H1 (cell line): ENCODE results near the gene IL17RD. TPM values are rescaled to one million over a fixed set of nuclear protein-coding genes. Genes with fewer than 3 reads are reported as not detected.

ENCODE experiments used
- ASH2L ChIP-seq: fragments of 200-600, 300-600 bp; sonication (generic); IDR thresholded peaks from one replicate; pipeline ENCODE4 v1.7.1; 2017; ENCODE audit warnings: low read length
- BCL11A ChIP-seq, 2 experiments: IDR thresholded peaks; one replicate each; pipeline ENCODE4 v1.6.1; 2011; ENCODE audit warnings: low read depth in 2 of 2, low read length in 2 of 2, mild to moderate bottlenecking in 2 of 2
- CBX8 ChIP-seq: fragments of 300-800, 300-1000 bp; sonication (generic); IDR thresholded peaks from 2 replicates; pipeline ENCODE4 v1.7.1; 2016; ENCODE audit warnings: low read depth, low read length, borderline replicate concordance
- CREB1 ChIP-seq: IDR thresholded peaks from 2 replicates; pipeline ENCODE4 v1.6.1; 2012; ENCODE audit warnings: inconsistent platforms
- RAD21 ChIP-seq, 2 experiments: IDR thresholded peaks in 1 of 2; conservative IDR thresholded peaks in 1 of 2; 2 replicates each; pipeline ENCODE4 v1.6.1; 2011; ENCODE audit warnings: low read depth in 2 of 2, low read length in 2 of 2, improper control_type of control experiment in 1 of 2, inconsistent platforms in 1 of 2, mild to moderate bottlenecking in 1 of 2, moderate library complexity in 1 of 2
- RFX5 ChIP-seq: IDR thresholded peaks from 2 replicates; pipeline ENCODE4 v1.6.1; 2011; ENCODE audit warnings: low read depth, low read length, improper control_type of control experiment, borderline replicate concordance
- TCF12 ChIP-seq: IDR thresholded peaks from 2 replicates; pipeline ENCODE4 v1.6.1; 2011; ENCODE audit warnings: low read depth, mild to moderate bottlenecking, low read length
- polyA plus RNA-seq, 7 experiments: library from polyadenylated mRNA; depleted of rRNA in 3 of 7; stranded (reverse) in 5 of 7; unstranded in 2 of 7; fragments of >200 nt in 5 of 7; fragments of 200-250 nt in 2 of 7; gene quantifications; 1 replicate in 5 of 7; 2 replicates in 1 of 7; 4 replicates in 1 of 7; pipeline versions ENCODE4 v1.2.1 to v1.2.3, GENCODE V29; 2011 to 2013; ENCODE audit warnings: missing spikeins in 2 of 7, mixed read lengths in 2 of 7
- total RNA-seq: library from RNA; stranded (reverse); fragmentation: NEBNext Ultra II Directional; extraction: Animal tissue kit (Norgen Biotek cat#: 25700); gene quantifications from 2 replicates; pipeline ENCODE4 v1.2.1, GENCODE V29; 2021
- TF ChIP-seq, protein P1 (sequence below): fragments of 300-600 bp; sonication (generic); IDR thresholded peaks from 2 replicates; pipeline ENCODE4 v1.7.1; 2012; ENCODE audit warnings: low read length, moderate library complexity, mild to moderate bottlenecking, inconsistent platforms; ENCODE audit not compliant: insufficient replicate concordance

Gene IL17RD
- total and polyA plus RNA-seq, 2 of the 8 experiments (the other 6 are each of a cell fraction or from before 2014, with no cell fraction given): 10.9 to 48.9 TPM

- TF ChIP-seq, protein P1, sequence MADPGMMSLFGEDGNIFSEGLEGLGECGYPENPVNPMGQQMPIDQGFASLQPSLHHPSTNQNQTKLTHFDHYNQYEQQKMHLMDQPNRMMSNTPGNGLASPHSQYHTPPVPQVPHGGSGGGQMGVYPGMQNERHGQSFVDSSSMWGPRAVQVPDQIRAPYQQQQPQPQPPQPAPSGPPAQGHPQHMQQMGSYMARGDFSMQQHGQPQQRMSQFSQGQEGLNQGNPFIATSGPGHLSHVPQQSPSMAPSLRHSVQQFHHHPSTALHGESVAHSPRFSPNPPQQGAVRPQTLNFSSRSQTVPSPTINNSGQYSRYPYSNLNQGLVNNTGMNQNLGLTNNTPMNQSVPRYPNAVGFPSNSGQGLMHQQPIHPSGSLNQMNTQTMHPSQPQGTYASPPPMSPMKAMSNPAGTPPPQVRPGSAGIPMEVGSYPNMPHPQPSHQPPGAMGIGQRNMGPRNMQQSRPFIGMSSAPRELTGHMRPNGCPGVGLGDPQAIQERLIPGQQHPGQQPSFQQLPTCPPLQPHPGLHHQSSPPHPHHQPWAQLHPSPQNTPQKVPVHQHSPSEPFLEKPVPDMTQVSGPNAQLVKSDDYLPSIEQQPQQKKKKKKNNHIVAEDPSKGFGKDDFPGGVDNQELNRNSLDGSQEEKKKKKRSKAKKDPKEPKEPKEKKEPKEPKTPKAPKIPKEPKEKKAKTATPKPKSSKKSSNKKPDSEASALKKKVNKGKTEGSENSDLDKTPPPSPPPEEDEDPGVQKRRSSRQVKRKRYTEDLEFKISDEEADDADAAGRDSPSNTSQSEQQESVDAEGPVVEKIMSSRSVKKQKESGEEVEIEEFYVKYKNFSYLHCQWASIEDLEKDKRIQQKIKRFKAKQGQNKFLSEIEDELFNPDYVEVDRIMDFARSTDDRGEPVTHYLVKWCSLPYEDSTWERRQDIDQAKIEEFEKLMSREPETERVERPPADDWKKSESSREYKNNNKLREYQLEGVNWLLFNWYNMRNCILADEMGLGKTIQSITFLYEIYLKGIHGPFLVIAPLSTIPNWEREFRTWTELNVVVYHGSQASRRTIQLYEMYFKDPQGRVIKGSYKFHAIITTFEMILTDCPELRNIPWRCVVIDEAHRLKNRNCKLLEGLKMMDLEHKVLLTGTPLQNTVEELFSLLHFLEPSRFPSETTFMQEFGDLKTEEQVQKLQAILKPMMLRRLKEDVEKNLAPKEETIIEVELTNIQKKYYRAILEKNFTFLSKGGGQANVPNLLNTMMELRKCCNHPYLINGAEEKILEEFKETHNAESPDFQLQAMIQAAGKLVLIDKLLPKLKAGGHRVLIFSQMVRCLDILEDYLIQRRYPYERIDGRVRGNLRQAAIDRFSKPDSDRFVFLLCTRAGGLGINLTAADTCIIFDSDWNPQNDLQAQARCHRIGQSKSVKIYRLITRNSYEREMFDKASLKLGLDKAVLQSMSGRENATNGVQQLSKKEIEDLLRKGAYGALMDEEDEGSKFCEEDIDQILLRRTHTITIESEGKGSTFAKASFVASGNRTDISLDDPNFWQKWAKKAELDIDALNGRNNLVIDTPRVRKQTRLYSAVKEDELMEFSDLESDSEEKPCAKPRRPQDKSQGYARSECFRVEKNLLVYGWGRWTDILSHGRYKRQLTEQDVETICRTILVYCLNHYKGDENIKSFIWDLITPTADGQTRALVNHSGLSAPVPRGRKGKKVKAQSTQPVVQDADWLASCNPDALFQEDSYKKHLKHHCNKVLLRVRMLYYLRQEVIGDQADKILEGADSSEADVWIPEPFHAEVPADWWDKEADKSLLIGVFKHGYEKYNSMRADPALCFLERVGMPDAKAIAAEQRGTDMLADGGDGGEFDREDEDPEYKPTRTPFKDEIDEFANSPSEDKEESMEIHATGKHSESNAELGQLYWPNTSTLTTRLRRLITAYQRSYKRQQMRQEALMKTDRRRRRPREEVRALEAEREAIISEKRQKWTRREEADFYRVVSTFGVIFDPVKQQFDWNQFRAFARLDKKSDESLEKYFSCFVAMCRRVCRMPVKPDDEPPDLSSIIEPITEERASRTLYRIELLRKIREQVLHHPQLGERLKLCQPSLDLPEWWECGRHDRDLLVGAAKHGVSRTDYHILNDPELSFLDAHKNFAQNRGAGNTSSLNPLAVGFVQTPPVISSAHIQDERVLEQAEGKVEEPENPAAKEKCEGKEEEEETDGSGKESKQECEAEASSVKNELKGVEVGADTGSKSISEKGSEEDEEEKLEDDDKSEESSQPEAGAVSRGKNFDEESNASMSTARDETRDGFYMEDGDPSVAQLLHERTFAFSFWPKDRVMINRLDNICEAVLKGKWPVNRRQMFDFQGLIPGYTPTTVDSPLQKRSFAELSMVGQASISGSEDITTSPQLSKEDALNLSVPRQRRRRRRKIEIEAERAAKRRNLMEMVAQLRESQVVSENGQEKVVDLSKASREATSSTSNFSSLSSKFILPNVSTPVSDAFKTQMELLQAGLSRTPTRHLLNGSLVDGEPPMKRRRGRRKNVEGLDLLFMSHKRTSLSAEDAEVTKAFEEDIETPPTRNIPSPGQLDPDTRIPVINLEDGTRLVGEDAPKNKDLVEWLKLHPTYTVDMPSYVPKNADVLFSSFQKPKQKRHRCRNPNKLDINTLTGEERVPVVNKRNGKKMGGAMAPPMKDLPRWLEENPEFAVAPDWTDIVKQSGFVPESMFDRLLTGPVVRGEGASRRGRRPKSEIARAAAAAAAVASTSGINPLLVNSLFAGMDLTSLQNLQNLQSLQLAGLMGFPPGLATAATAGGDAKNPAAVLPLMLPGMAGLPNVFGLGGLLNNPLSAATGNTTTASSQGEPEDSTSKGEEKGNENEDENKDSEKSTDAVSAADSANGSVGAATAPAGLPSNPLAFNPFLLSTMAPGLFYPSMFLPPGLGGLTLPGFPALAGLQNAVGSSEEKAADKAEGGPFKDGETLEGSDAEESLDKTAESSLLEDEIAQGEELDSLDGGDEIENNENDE: no peak
- TF ChIP-seq RFX5 (no peak), TCF12 (no peak), BCL11A (IDR thresholded peaks at IDR 0.05; ENCODE audit: low read depth in 2 of 2, low read length in 2 of 2) (no peak), CREB1 (no peak), RAD21 (IDR thresholded peaks at IDR 0.05 in 1 of 2, conservative IDR thresholded peaks at IDR 0.05 in 1 of 2; ENCODE audit: low read depth in 2 of 2, low read length in 2 of 2) (peak; percentile 82 to 86), CBX8 (no peak), ASH2L (no peak)
Measured at GRCh38 chr3:57179580-57180410, 14.6 kb upstream of the IL17RD start (continued).
